Endometrial microvascular endothelial cells (primary cell): ENCODE data around the gene PROCA1. TPM values are rescaled to one million over a fixed set of nuclear protein-coding genes. Genes with fewer than 3 reads are reported as not detected.
"Not testable (repeated sequence)": the region's sequence is repeated elsewhere in the genome, so short reads cannot be mapped to it uniquely, and the experiment has no call there.

ENCODE experiments used
- in situ Hi-C: cut with HindIII; loops from 2 replicates; pipeline ENCODE4 v1.10.0; 2017; ENCODE audit warnings: low sequenced_read_pairs, low pct_unique_long_range_greater_than_20kb; ENCODE audit errors: inconsistent ontology term
- total RNA-seq: library from RNA; depleted of rRNA; stranded (reverse); fragments of >200 nt; gene quantifications from one replicate; pipeline ENCODE4 v1.2.3, GENCODE V29; 2015; ENCODE audit errors: inconsistent ontology term

Gene PROCA1
- total RNA-seq, 1 donor from 2014 or later, result not detected

- in situ Hi-C loops, result no loop called here
Observed at GRCh38 chr17:28700278-28700677, 11.4 kb downstream of the PROCA1 start.

- in situ Hi-C loops, result no loop called here
Observed at GRCh38 chr17:28698253-28698941, 13.3 kb downstream of the PROCA1 start.

- in situ Hi-C loops, result no loop called here
Observed at GRCh38 chr17:28693869-28694268, 17.8 kb downstream of the PROCA1 start.

- in situ Hi-C loops, result no loop called here
Observed at GRCh38 chr17:28689011-28689410, 22.7 kb downstream of the PROCA1 start.

GRCh38 chr17:28688481-28688880 is 23.2 kb downstream of the PROCA1 start:
- in situ Hi-C loops, result no loop called here

- in situ Hi-C loops, result no loop called here
Observed at GRCh38 chr17:28686296-28686695, 25.4 kb downstream of the PROCA1 start.

GRCh38 chr17:28685366-28685765 is 26.3 kb downstream of the PROCA1 start:
- in situ Hi-C loops, result no loop called here

GRCh38 chr17:28684963-28685362 is 26.7 kb downstream of the PROCA1 start:
- in situ Hi-C loops, result no loop called here

- in situ Hi-C loops, result no loop called here
Observed at GRCh38 chr17:28682655-28683054, 29.0 kb downstream of the PROCA1 start.

GRCh38 chr17:28675980-28676379 is 35.7 kb downstream of the PROCA1 start:
- in situ Hi-C loops, result no loop called here

GRCh38 chr17:28675490-28675889 is 36.2 kb downstream of the PROCA1 start:
- in situ Hi-C loops, result no loop called here

- in situ Hi-C loops, result no loop called here
Observed at GRCh38 chr17:28669918-28670317, 41.8 kb downstream of the PROCA1 start.

GRCh38 chr17:28667870-28668269 is 43.8 kb downstream of the PROCA1 start:
- in situ Hi-C loops, result no loop called here

GRCh38 chr17:28665994-28666393 is 45.7 kb downstream of the PROCA1 start:
- in situ Hi-C loops, result no loop called here

- in situ Hi-C loops, result no loop called here
Observed at GRCh38 chr17:28663723-28664122, 48.0 kb downstream of the PROCA1 start.

GRCh38 chr17:28662527-28662829 is 49.2 kb downstream of the PROCA1 start:
- in situ Hi-C loops, result no loop called here

- in situ Hi-C loops, result no loop called here
Observed at GRCh38 chr17:28661635-28662526, 49.8 kb downstream of the PROCA1 start, which contains the start of the genes SDF2 and SUPT6H. Gene SDF2 (minus strand): TSS chr17:28661906. CDS start chr17:28661876, 30 bp downstream. Gene SUPT6H (plus strand): TSS chr17:28662205. CDS start chr17:28673402, 11,197 bp downstream.

- in situ Hi-C loops, result not testable (repeated sequence)
Observed at GRCh38 chr17:28659497-28659881, 52.2 kb downstream of the PROCA1 start.

- in situ Hi-C loops, result not testable (repeated sequence)
Observed at GRCh38 chr17:28658766-28659496, 52.8 kb downstream of the PROCA1 start.
